Fibroblast of mammary gland (primary cell): ENCODE measurements around the gene CACNB4.

ENCODE experiments used
- DNase-seq: peaks from one replicate; pipeline ENCODE4 v3.0.0-alpha.2; 2010; ENCODE audit warnings: low read depth
- H3K4me3 ChIP-seq: 2 replicates; pipeline ENCODE4 v1.5.1; 2011; ENCODE audit warnings: low read depth, mild to moderate bottlenecking, low read length, moderate library complexity; ENCODE audit not compliant: control insufficient read depth
- TF ChIP-seq, protein P1 (sequence below): conservative IDR thresholded peaks from 2 replicates; pipeline ENCODE4 v1.5.1; 2011; ENCODE audit warnings: low read depth, low read length, inconsistent platforms; ENCODE audit not compliant: control insufficient read depth, insufficient read depth

The CACNB4 gene

DNA sequence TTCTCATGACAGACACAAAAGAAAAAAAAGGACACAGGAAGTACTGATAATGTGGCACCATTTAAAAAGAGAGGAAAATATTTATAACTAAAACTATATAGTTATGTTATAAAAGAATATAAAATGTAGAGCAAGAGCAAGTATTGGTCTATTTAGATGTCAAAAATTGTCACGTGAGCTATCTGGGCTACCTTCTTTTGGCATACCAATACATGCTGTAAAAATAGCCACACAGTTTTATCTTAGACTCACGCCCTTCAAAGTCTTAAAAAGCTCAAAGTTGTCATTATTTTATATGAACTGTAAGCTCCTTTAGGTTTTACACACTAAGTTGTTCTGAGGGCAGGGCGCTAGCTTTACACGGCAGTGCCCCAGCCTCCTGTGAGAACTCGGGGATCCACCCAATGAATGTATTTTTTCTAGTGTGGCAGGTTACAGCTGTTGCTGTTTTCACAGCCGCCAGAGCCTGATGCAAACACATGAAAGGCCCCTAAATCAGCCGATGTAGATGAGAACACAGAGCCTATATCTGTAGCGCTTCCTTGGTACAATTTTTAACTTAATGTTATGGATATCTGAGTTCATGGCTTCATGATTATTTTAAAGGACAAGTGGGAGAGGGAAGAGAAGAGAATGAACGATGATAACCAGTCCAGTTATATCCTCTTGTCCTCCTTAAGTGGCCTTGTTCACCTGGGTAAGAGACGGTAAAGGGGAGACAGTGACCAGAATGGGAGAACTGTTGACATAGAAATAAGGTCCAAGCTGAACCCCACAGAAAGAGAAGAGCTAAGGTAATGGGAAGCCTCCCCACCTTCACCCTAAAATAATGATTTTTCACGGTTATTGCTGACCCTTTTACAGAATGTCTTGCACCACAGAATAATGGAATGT lies 130.8 kb downstream of the CACNB4 start:
- no peak for DNase-seq
- H3K4me3 ChIP-seq, result no peak overlapping the region
- TF ChIP-seq, protein P1, sequence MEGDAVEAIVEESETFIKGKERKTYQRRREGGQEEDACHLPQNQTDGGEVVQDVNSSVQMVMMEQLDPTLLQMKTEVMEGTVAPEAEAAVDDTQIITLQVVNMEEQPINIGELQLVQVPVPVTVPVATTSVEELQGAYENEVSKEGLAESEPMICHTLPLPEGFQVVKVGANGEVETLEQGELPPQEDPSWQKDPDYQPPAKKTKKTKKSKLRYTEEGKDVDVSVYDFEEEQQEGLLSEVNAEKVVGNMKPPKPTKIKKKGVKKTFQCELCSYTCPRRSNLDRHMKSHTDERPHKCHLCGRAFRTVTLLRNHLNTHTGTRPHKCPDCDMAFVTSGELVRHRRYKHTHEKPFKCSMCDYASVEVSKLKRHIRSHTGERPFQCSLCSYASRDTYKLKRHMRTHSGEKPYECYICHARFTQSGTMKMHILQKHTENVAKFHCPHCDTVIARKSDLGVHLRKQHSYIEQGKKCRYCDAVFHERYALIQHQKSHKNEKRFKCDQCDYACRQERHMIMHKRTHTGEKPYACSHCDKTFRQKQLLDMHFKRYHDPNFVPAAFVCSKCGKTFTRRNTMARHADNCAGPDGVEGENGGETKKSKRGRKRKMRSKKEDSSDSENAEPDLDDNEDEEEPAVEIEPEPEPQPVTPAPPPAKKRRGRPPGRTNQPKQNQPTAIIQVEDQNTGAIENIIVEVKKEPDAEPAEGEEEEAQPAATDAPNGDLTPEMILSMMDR, result no peak

DNA sequence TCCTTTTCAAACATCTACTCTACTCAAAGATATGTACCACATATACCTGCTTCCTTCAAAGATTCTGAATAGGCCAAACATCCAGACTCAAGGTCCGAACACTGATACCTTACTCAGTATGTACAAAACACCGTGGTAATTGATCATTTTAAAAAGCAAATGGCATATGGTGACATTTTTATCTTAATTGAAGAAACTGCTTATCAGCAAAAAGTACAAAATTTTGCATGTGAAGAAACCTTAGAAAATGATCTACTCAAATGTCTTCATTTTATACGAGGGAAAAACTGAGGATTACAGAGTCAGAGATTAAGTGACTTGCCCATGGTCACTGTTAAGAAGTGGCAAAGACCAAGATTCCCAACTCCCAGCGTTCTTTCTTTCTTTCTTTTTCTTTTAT lies 133.0 kb downstream of the CACNB4 start:
- no peak overlapping the region for H3K4me3 ChIP-seq
- TF ChIP-seq, protein P1, result no peak
- no peak for DNase-seq

DNA sequence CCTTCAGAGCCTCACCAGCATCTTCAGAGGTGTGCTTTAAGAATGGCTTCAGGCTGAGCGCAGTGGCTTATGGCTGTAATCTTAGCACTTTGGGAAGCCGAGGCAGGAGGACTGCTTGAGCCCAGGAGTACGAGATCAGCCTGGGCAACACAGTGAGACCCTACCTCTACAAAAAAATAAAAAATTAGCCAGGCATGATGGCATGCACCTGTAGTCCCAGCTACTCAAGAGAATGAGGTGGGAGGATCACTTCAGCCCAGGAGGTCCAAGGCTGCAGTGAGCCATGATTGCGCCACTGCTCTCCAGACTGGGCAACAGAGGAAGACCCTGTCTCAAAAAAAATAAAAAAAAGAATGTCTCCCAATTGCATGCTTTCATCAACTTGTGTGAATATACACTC lies 137.3 kb downstream of the CACNB4 start:
- TF ChIP-seq, protein P1, result no peak
- no peak overlapping the region for H3K4me3 ChIP-seq
- DNase-seq, result no peak

DNA sequence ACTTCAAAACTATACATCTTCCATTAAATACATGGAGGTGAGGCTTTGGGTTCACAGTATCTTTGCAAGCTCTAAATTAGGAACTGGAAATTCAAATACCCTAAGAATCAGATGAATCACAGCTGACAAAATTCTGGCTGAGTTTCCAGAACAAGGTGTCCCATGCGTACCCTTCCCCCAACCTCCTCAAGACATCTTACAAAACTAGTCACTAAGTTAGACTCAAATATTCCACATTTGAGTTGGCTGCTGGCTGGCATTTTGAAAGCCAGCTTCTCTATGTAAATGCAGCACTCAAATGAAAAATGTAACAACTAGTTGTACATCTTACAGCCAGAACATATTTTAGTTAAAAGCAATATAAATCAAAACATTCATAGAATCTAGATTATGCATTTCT lies 139.6 kb downstream of the CACNB4 start:
- TF ChIP-seq, protein P1, result no peak
- peak; percentile 10 for DNase-seq
- H3K4me3 ChIP-seq, result no peak overlapping the region

DNA sequence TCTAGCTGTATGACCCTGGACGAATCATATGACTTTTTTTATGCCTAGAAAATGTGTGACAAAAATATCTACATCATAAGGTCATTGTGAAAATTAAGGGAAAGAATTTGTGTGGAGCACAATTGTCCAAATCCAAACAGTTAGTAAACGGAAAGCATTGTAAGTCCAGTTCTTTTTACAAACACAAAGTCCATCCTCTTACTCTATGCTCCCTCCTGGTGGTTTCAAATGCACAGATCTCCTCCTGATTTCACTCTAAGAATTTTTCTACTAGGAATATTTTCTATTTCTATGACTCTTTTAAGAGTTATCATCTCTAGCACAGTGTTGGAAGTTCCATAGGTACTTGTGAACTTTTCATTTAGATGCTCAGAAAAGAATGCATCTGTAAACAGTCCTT lies 145.4 kb downstream of the CACNB4 start:
- no peak overlapping the region for H3K4me3 ChIP-seq
- no peak for DNase-seq
- TF ChIP-seq, protein P1, result no peak

DNA sequence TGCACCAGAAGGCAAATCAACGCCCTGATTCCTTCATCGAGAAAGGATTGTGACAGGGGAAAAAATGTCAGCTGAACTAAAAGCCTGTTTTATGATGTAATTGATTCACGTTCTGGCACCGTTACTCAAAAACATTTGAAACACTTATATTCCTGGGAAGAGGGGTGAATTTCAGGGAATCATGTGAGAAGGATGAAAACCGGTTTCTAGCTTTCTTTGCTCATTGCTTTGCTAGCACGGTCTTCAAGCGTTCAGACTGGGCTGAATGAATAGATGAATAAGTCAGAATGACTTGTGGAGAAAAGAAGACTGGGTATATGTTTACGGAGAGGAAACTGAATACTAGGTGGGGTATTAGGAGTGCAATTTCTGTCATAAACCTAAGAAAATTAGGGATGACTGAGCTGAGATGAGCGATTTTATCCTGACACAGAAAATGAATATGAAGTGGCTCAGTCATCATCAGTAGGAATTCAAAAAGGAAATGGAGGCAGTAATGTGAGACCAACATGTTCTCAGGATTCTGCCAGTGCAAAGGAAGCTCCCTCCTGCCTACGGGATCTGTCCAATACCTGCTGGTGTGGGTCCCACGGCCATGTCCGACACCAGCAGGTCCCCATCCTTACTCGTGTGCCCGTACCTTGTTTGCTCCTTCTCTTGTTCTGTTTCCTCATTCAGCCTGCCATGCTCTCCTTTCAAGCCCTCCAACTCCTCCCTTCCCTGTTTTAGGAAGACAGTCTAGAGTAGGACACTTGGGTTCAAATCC lies 146.0 kb downstream of the CACNB4 start:
- DNase-seq, result no peak
- TF ChIP-seq, protein P1, result no peak
- H3K4me3 ChIP-seq, result no peak overlapping the region
